Astrocyte of the cerebellum (primary cell): Measurements from ENCODE around the gene ARHGEF28.

Experiments
- DNase-seq: peaks from one replicate; pipeline ENCODE4 v3.0.0-alpha.2; 2011; ENCODE audit warnings: low read depth
- H3K4me3 ChIP-seq: 2 replicates; pipeline ENCODE4 v1.5.1; 2011; ENCODE audit warnings: mild to moderate bottlenecking, low read depth, low read length, moderate library complexity
- CTCF ChIP-seq: IDR thresholded peaks from 2 replicates; pipeline ENCODE4 v1.5.1; 2012; ENCODE audit warnings: low read length, low read depth, moderate library complexity, mild to moderate bottlenecking; ENCODE audit errors: missing control alignments
- in situ Hi-C: cut with HindIII; loops from 2 replicates; pipeline ENCODE4 v1.10.0; 2017; ENCODE audit warnings: low sequenced_read_pairs

Gene ARHGEF28

DNA sequence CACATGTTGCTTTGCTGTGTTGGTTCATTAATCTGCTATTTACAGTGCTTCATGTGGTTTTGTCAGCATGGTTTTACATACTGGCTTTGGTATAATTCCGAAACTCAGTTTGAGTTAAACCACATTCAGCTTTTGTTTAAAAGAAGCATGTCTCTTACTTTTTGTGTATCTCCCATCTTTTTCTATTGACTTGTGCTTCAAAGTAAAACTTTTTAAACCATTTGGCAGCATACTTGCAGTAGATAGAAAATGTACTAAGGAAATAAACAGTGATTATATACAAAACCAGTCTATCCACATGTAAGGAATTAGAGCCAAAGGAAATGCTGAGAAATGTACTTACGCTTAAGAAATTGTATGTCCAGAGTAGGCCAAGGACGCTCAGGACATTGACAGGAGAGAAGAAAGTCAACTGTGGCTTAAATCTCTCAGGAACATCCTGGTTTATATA is 286.9 kb downstream of the ARHGEF28 start:
- in situ Hi-C loops = loop anchor here (10.0 kb wide), 1 partner anchor 742 kb away; no protein-coding TSS in a partner anchor
- no peak for TF ChIP-seq CTCF
- DNase-seq = peak; percentile 69
- no peak overlapping the region for H3K4me3 ChIP-seq

GRCh38 chr5:73913971-73914370 is 288.0 kb downstream of the ARHGEF28 start:
- in situ Hi-C loops = loop anchor here (10.0 kb wide), 1 partner anchor 741 kb away; no protein-coding TSS in a partner anchor
- DNase-seq = no peak
- H3K4me3 ChIP-seq = no peak overlapping the region
- no peak for TF ChIP-seq CTCF

DNA sequence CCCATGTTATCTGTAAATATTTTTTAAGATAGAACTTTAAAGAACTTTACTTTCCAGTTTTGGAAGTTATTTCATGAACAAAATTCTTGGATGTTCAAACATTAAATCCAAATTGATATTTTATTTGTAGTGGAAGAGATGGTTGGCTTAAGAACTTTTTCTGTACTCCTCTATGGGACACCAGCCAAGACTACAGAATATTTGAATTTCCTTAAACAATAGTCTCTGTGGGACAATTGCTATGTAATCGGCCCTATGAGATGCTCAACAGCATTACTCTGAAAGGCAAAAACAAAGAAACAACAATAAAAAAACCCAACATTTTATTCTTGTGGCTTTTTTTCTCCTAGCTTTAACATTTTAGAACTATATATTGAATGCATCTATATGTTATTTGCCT is 289.3 kb downstream of the ARHGEF28 start:
- no peak for TF ChIP-seq CTCF
- in situ Hi-C loops = loop anchor here (10.0 kb wide), 1 partner anchor 739 kb away; no protein-coding TSS in a partner anchor
- no peak overlapping the region for H3K4me3 ChIP-seq
- DNase-seq = no peak

DNA sequence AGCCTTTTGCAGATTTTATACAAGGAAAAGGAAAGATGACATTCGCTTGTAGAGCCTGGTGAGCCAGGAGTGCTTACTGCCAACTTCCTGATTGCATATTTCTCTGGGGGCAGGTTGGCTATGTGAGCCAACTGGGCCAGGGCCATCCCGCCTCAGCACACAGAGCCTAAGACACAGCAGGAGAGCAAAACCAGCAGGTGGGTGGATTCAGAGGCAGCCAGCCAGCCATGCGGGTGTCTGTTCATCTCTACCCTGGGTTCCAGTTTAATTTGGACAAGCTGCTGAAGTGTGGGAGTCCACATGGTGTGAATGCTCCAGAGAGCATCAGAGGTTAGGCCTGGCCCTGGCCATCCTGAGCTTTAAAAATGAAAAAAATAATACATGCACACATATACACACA is 291.4 kb downstream of the ARHGEF28 start:
- in situ Hi-C loops = loop anchor here (10.0 kb wide), 1 partner anchor 737 kb away; no protein-coding TSS in a partner anchor
- no peak overlapping the region for H3K4me3 ChIP-seq
- TF ChIP-seq CTCF = no peak
- peak; percentile 72 for DNase-seq

DNA sequence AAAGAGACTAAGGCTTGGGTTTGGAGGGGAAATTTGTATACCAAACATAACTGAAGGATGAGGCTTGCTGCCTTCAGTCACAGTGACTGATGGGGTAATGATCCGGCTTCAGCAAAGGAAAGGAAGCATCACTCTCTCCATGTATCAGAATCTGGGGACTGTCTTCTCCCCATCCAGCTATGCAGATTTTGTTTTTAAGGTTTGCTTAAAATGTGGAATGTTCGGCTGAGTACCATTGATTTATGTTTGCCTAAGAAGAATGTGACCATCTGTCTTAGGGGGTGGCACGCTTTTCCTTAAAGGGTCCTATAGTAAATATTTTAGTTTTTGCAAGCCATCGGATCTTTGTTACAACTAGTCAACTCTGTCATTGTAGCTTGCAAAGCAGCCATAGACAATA is 291.9 kb downstream of the ARHGEF28 start:
- no peak overlapping the region for H3K4me3 ChIP-seq
- in situ Hi-C loops = loop anchor here (10.0 kb wide), 1 partner anchor 737 kb away; no protein-coding TSS in a partner anchor
- TF ChIP-seq CTCF = no peak
- DNase-seq = no peak

DNA sequence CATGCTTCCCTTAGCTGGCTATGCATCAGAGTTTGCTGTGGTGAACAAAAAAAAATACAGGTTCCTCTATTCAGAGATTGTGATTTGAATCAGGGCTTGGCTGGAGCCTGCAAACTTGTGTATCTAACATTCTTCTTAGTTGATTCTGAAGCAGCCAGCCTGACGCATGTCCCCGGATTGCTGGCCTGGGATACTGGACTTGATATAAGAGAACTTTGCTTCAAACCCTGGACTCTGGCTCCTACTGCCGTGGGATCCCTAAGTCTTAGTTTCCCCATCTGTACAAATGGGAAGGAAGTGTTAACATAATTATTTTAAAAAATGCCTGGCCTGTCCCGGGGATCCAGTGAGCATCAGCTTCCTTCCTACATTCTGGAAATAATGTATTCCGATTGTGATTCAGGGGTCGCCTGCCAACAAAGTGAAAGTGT is 292.8 kb downstream of the ARHGEF28 start:
- no peak for TF ChIP-seq CTCF
- in situ Hi-C loops = loop anchor here (10.0 kb wide), 1 partner anchor 736 kb away; no protein-coding TSS in a partner anchor
- H3K4me3 ChIP-seq = no peak overlapping the region
- DNase-seq = no peak

DNA sequence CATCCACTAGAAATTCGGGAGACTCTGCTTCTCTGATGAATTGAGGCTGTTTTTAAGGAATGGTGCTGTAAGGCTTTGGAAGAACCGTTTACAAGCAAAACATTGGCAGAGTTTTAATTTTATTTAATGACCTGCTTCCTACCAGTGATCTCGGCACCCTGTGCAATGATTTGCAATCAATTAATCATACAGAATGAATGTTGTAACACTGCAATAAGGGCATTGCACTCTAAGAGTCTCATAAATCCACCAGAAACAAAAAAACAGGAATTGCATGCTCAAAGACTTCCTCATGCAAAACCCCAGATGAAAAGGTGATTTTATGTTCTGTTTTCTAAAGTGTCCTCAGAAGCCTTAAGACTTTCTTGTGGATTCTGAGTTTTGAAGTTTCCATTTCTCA is 295.7 kb downstream of the ARHGEF28 start:
- TF ChIP-seq CTCF = no peak
- in situ Hi-C loops = no loop called here
- DNase-seq = no peak

More for the DNA sequence above, 295.7 kb downstream of the ARHGEF28 start:
- H3K4me3 ChIP-seq = no peak overlapping the region
